Neural cell (in vitro differentiated cells): Measurements from ENCODE around the gene CCDC149. TPM values are rescaled to one million over a fixed set of nuclear protein-coding genes. Genes with fewer than 3 reads are reported as not detected.

Experiments used
- H2AFZ ChIP-seq: fragments of 200-600, 300-800 bp; sonication (generic), shearing (Covaris generic); 2 replicates; pipeline ENCODE4 v1.6.0; 2014; ENCODE audit warnings: low read depth, mild to moderate bottlenecking, antibody characterized with exemption, low read length, moderate library complexity
- H3F3A ChIP-seq: fragments of 200-600 bp; shearing (Covaris generic); 2 replicates; pipeline ENCODE4 v1.6.1; 2016; ENCODE audit warnings: mild to moderate bottlenecking, moderate library complexity, mixed read lengths, antibody characterized with exemption, low read length; ENCODE audit not compliant: insufficient read depth, poor library complexity, severe bottlenecking
- H3K27ac ChIP-seq: fragments of 200-600, 300-800 bp; sonication (generic), shearing (Covaris generic); 2 replicates; pipeline ENCODE4 v1.5.1; 2014; ENCODE audit warnings: mild to moderate bottlenecking, low read length, moderate library complexity
- H3K27me3 ChIP-seq: fragments of 300-800, 200-600 bp; sonication (generic), shearing (Covaris generic); 2 replicates; pipeline ENCODE4 v1.6.0; 2014; ENCODE audit warnings: mild to moderate bottlenecking, low read depth, low read length, moderate library complexity; ENCODE audit not compliant: insufficient read depth
- H3K36me3 ChIP-seq: fragments of 300-800, 200-600 bp; sonication (generic), shearing (Covaris generic); 2 replicates; pipeline ENCODE4 v1.5.1; 2014; ENCODE audit warnings: mild to moderate bottlenecking, antibody characterized with exemption, low read length, moderate library complexity; ENCODE audit not compliant: insufficient read depth
- H3K4me2 ChIP-seq: fragments of 300-800, 200-600 bp; sonication (generic), shearing (Covaris generic); 2 replicates; pipeline ENCODE4 v1.6.0; 2014; ENCODE audit warnings: mild to moderate bottlenecking, low read length
- H3K4me3 ChIP-seq: fragments of 300-800, 200-600 bp; sonication (generic), shearing (Covaris generic); 2 replicates; pipeline ENCODE4 v1.5.1; 2014; ENCODE audit warnings: mild to moderate bottlenecking, low read length, moderate library complexity
- H3K79me2 ChIP-seq: fragments of 200-600 bp; shearing (Covaris generic); replicated peaks from 2 replicates; pipeline ENCODE4 v1.6.0; 2014; ENCODE audit warnings: mild to moderate bottlenecking, low read length, moderate library complexity; ENCODE audit not compliant: insufficient read depth
- H3K9ac ChIP-seq: fragments of 300-800, 200-600 bp; sonication (generic), shearing (Covaris generic); 2 replicates; pipeline ENCODE4 v1.6.1; 2016; ENCODE audit warnings: mild to moderate bottlenecking, low read length, mixed read lengths
- H3K9me2 ChIP-seq: fragments of 200-600 bp; shearing (Covaris generic); 2 replicates; pipeline ENCODE4 v1.6.1; 2016; ENCODE audit warnings: mild to moderate bottlenecking, low read length, mixed read lengths; ENCODE audit not compliant: insufficient read depth
- H3K9me3 ChIP-seq: fragments of 200-600, 300-800 bp; sonication (generic), shearing (Covaris generic); 2 replicates; pipeline ENCODE4 v1.6.1; 2016; ENCODE audit warnings: mild to moderate bottlenecking, mixed run types, low read length, moderate library complexity, mixed read lengths
- H4K20me1 ChIP-seq: fragments of 200-600 bp; shearing (Covaris generic); 2 replicates; pipeline ENCODE4 v1.6.1; 2016; ENCODE audit warnings: mild to moderate bottlenecking, mixed run types; ENCODE audit not compliant: insufficient read depth
- CTCF ChIP-seq: fragments of 450-650 bp; IDR thresholded peaks from 2 replicates; pipeline ENCODE4 v1.5.1; 2014; ENCODE audit warnings: antibody characterized with exemption, mild to moderate bottlenecking, moderate library complexity; ENCODE audit not compliant: poor library complexity, severe bottlenecking
- EP300 ChIP-seq: fragments of 450-650 bp; conservative IDR thresholded peaks from 2 replicates; pipeline ENCODE4 v1.6.1; 2014; ENCODE audit warnings: antibody characterized with exemption, mild to moderate bottlenecking, moderate library complexity; ENCODE audit not compliant: poor library complexity, severe bottlenecking
- EZH2 ChIP-seq: fragments of 200-600, 300-800 bp; shearing (Covaris generic), sonication (generic); IDR thresholded peaks from 2 replicates; pipeline ENCODE4 v1.6.1; 2014; ENCODE audit warnings: antibody characterized with exemption, low read length, borderline replicate concordance, mild to moderate bottlenecking; ENCODE audit not compliant: insufficient read depth, poor library complexity, severe bottlenecking
- MXI1 ChIP-seq: fragments of 450-650 bp; conservative IDR thresholded peaks from 2 replicates; pipeline ENCODE4 v1.6.1; 2014; ENCODE audit warnings: antibody characterized with exemption, mild to moderate bottlenecking; ENCODE audit not compliant: poor library complexity, severe bottlenecking
- POLR2AphosphoS5 ChIP-seq: IDR thresholded peaks from 2 replicates; pipeline ENCODE4 v1.6.1; 2012
- RAD21 ChIP-seq: fragments of 450-650 bp; conservative IDR thresholded peaks from 2 replicates; pipeline ENCODE4 v1.6.1; 2014; ENCODE audit warnings: antibody characterized with exemption, mild to moderate bottlenecking, moderate library complexity
- REST ChIP-seq: IDR thresholded peaks from 2 replicates; pipeline ENCODE4 v1.6.1; 2012; ENCODE audit warnings: borderline replicate concordance
- SMC3 ChIP-seq: fragments of 450-650 bp; conservative IDR thresholded peaks from 2 replicates; pipeline ENCODE4 v1.6.1; 2014; ENCODE audit warnings: antibody characterized with exemption, mild to moderate bottlenecking, moderate library complexity; ENCODE audit not compliant: poor library complexity
- TAF1 ChIP-seq: IDR thresholded peaks from 2 replicates; pipeline ENCODE4 v1.6.1; 2012; ENCODE audit warnings: low read depth
- polyA plus RNA-seq: library from polyadenylated mRNA; depleted of rRNA; stranded (reverse); fragments of >200 nt; gene quantifications from 2 replicates; pipeline ENCODE4 v1.2.3, GENCODE V29; 2014

CCDC149 gene
- polyA plus RNA-seq, 1 donor from 2014 or later: 6.6 TPM

GRCh38 chr4:24793219-24794005, 119.4 kb downstream of the CCDC149 start:
- Histone ChIP-seq H3K9me3 (no peaks in the 10 kb centered on the region), H3F3A (no peaks in the 10 kb centered on the region), H3K36me3 (no peaks in the 10 kb centered on the region), H2AFZ (no peak overlapping the region), H3K9ac (no peak overlapping the region), H3K4me3 (no peak overlapping the region), H3K79me2 (no peaks in the 10 kb centered on the region), H4K20me1 (no peaks in the 10 kb centered on the region), H3K27ac (no peak overlapping the region), H3K27me3 (no peaks in the 10 kb centered on the region), H3K4me2 (no peak overlapping the region), H3K9me2 (no peaks in the 10 kb centered on the region)
- no peak for TF ChIP-seq TAF1
- no peak for TF ChIP-seq SMC3

GRCh38 chr4:24792552-24792951, 120.3 kb downstream of the CCDC149 start:
- Histone ChIP-seq H3K4me3 (no peak overlapping the region), H3K9me2 (no peaks in the 10 kb centered on the region), H3K79me2 (no peaks in the 10 kb centered on the region), H3K36me3 (no peaks in the 10 kb centered on the region), H3K27me3 (no peaks in the 10 kb centered on the region), H4K20me1 (no peaks in the 10 kb centered on the region), H3K4me2 (no peak overlapping the region), H2AFZ (no peak overlapping the region), H3K9me3 (no peaks in the 10 kb centered on the region), H3K27ac (no peak overlapping the region), H3K9ac (no peak overlapping the region), H3F3A (no peaks in the 10 kb centered on the region)
- TF ChIP-seq CTCF (no peak), RAD21 (no peak), TAF1 (no peak), MXI1 (no peak), EP300 (no peak), SMC3 (no peak), REST (no peak), EZH2 (no peak), POLR2AphosphoS5 (no peak)

GRCh38 chr4:24791043-24791442, 121.8 kb downstream of the CCDC149 start:
- Histone ChIP-seq H3K36me3 (no peaks in the 10 kb centered on the region), H3K27ac (no peak overlapping the region), H3F3A (no peaks in the 10 kb centered on the region), H3K4me2 (no peak overlapping the region), H3K9me2 (no peaks in the 10 kb centered on the region), H3K79me2 (no peaks in the 10 kb centered on the region), H3K27me3 (no peaks in the 10 kb centered on the region), H3K9ac (no peak overlapping the region), H2AFZ (no peak overlapping the region), H3K4me3 (no peak overlapping the region), H4K20me1 (no peaks in the 10 kb centered on the region), H3K9me3 (no peaks in the 10 kb centered on the region)
- TF ChIP-seq EP300 (no peak), MXI1 (no peak), SMC3 (no peak), RAD21 (no peak), REST (no peak), TAF1 (no peak), EZH2 (no peak), POLR2AphosphoS5 (no peak), CTCF (no peak)
